ENCODE results near the gene OR2T33. TPM values are rescaled to one million over a fixed set of nuclear protein-coding genes. Genes with fewer than 3 reads are reported as not detected.

OR2T33 gene
- total and polyA plus RNA-seq, 2 experiments from 2014 or later = not detected

- WGBS, 2 experiments (ENCODE audit: low coverage in 1 of 2, low lambda C conversion rate in 2 of 2, missing lambda C conversion rate in 2 of 2) = 16 to 33% methylated on average over 1 of the region's 1 CpG
- no peaks in the 10 kb centered on the region for H3F3A ChIP-seq (ENCODE audit: insufficient read depth)
- in situ Hi-C loops (cut with MboI) = no loop called here
- no peaks in the 10 kb centered on the region for H3K9me2 ChIP-seq (ENCODE audit: insufficient read depth)
- no peak overlapping the region for H2AFZ ChIP-seq
- H3K9ac ChIP-seq = no peak overlapping the region
- no peaks in the 10 kb centered on the region for H3K79me2 ChIP-seq (ENCODE audit: insufficient read depth)
- TF ChIP-seq EZH2phosphoT487 (IDR thresholded peaks at IDR 0.05; ENCODE audit: insufficient read depth, low read depth) = no peak
- TF ChIP-seq EZH2 (IDR thresholded peaks at IDR 0.05; ENCODE audit: insufficient read depth, poor library complexity, severe bottlenecking) = no peak
- H3K4me2 ChIP-seq (ENCODE audit: unreplicated experiment) = no peak overlapping the region
- no peaks in the 10 kb centered on the region for H3K36me3 ChIP-seq (ENCODE audit: low read depth)
- no peak for DNase-seq
- H4K20me1 ChIP-seq (ENCODE audit: insufficient read depth) = no peaks in the 10 kb centered on the region
- no peaks in the 10 kb centered on the region for H3K27me3 ChIP-seq (replicated peaks; ENCODE audit: insufficient read depth)
- no peaks in the 10 kb centered on the region for H3K4me1 ChIP-seq (ENCODE audit: insufficient read depth)
- H3K27ac ChIP-seq = no peak overlapping the region
- H3K4me3 ChIP-seq = no peak overlapping the region
- H3K9me3 ChIP-seq (ENCODE audit: low read depth) = no peaks in the 10 kb centered on the region
Measured at GRCh38 chr1:248225537-248225936, 52.2 kb downstream of the OR2T33 start.

Other genes with a start within 250 kb of the OR2T33 start
- not detected in 2 replicates for gene OR2L2, start 247.9 kb downstream of the OR2T33 start, total RNA-seq (2014; rRNA removed; shearing (Covaris generic))
- gene OR2L2, start 247.9 kb downstream of the OR2T33 start, polyA plus RNA-seq (2016; fragmentation: Nextera tagmentation; extraction: Ambion mirVana) = not detected in 2 replicates
- not detected in 2 replicates for gene OR2L3, start 231.1 kb downstream of the OR2T33 start, total RNA-seq (2014; rRNA removed; shearing (Covaris generic))
- not detected in 2 replicates for gene OR2L3, start 231.1 kb downstream of the OR2T33 start, polyA plus RNA-seq (2016; fragmentation: Nextera tagmentation; extraction: Ambion mirVana)
- not detected in 2 replicates for gene OR2L13, start 182.8 kb downstream of the OR2T33 start, total RNA-seq (2014; rRNA removed; shearing (Covaris generic))
- gene OR2L13, start 182.8 kb downstream of the OR2T33 start, polyA plus RNA-seq (2016; fragmentation: Nextera tagmentation; extraction: Ambion mirVana) = not detected in 2 replicates
- not detected in 2 replicates for gene OR2M5, start 132.8 kb downstream of the OR2T33 start, total RNA-seq (2014; rRNA removed; shearing (Covaris generic))
- gene OR2M5, start 132.8 kb downstream of the OR2T33 start, polyA plus RNA-seq (2016; fragmentation: Nextera tagmentation; extraction: Ambion mirVana) = not detected in 2 replicates
- not detected in 2 replicates for gene OR2M2, start 103.2 kb downstream of the OR2T33 start, total RNA-seq (2014; rRNA removed; shearing (Covaris generic))
- not detected in 2 replicates for gene OR2M2, start 103.2 kb downstream of the OR2T33 start, polyA plus RNA-seq (2016; fragmentation: Nextera tagmentation; extraction: Ambion mirVana)
- not detected in 2 replicates for gene OR2M3, start 80.7 kb downstream of the OR2T33 start, total RNA-seq (2014; rRNA removed; shearing (Covaris generic))
- gene OR2M3, start 80.7 kb downstream of the OR2T33 start, polyA plus RNA-seq (2016; fragmentation: Nextera tagmentation; extraction: Ambion mirVana) = not detected in 2 replicates
- not detected in 2 replicates for gene OR2M4, start 46.6 kb downstream of the OR2T33 start, total RNA-seq (2014; rRNA removed; shearing (Covaris generic))
- not detected in 2 replicates for gene OR2M4, start 46.6 kb downstream of the OR2T33 start, polyA plus RNA-seq (2016; fragmentation: Nextera tagmentation; extraction: Ambion mirVana)
- gene OR2T12, start 25.4 kb upstream of the OR2T33 start, total RNA-seq (2014; rRNA removed; shearing (Covaris generic)) = not detected in 2 replicates
- not detected in 2 replicates for gene OR2T12, start 25.4 kb upstream of the OR2T33 start, polyA plus RNA-seq (2016; fragmentation: Nextera tagmentation; extraction: Ambion mirVana)
- not detected in 2 replicates for gene OR2M7, start 46.6 kb upstream of the OR2T33 start, total RNA-seq (2014; rRNA removed; shearing (Covaris generic))
- not detected in 2 replicates for gene OR2M7, start 46.6 kb upstream of the OR2T33 start, polyA plus RNA-seq (2016; fragmentation: Nextera tagmentation; extraction: Ambion mirVana)
- not detected in 2 replicates for gene OR14C36, start 70.8 kb upstream of the OR2T33 start, total RNA-seq (2014; rRNA removed; shearing (Covaris generic))
- not detected in 2 replicates for gene OR14C36, start 70.8 kb upstream of the OR2T33 start, polyA plus RNA-seq (2016; fragmentation: Nextera tagmentation; extraction: Ambion mirVana)
- not detected in 2 replicates for gene OR2T4, start 83.7 kb upstream of the OR2T33 start, total RNA-seq (2014; rRNA removed; shearing (Covaris generic))
- gene OR2T4, start 83.7 kb upstream of the OR2T33 start, polyA plus RNA-seq (2016; fragmentation: Nextera tagmentation; extraction: Ambion mirVana) = not detected in 2 replicates
- gene OR2T6, start 97.8 kb upstream of the OR2T33 start, total RNA-seq (2014; rRNA removed; shearing (Covaris generic)) = not detected in 2 replicates
- gene OR2T6, start 97.8 kb upstream of the OR2T33 start, polyA plus RNA-seq (2016; fragmentation: Nextera tagmentation; extraction: Ambion mirVana) = not detected in 2 replicates
- not detected in 2 replicates for gene OR2T1, start 125.1 kb upstream of the OR2T33 start, total RNA-seq (2014; rRNA removed; shearing (Covaris generic))
- not detected in 2 replicates for gene OR2T1, start 125.1 kb upstream of the OR2T33 start, polyA plus RNA-seq (2016; fragmentation: Nextera tagmentation; extraction: Ambion mirVana)
- gene OR2T2, start 167.7 kb upstream of the OR2T33 start, total RNA-seq (2014; rRNA removed; shearing (Covaris generic)) = not detected in 2 replicates
- gene OR2T2, start 167.7 kb upstream of the OR2T33 start, polyA plus RNA-seq (2016; fragmentation: Nextera tagmentation; extraction: Ambion mirVana) = not detected in 2 replicates
- not detected in 2 replicates for gene OR2T3, start 195.4 kb upstream of the OR2T33 start, total RNA-seq (2014; rRNA removed; shearing (Covaris generic))
- not detected in 2 replicates for gene OR2T3, start 195.4 kb upstream of the OR2T33 start, polyA plus RNA-seq (2016; fragmentation: Nextera tagmentation; extraction: Ambion mirVana)
- not detected in 2 replicates for gene OR2T5, start 210.6 kb upstream of the OR2T33 start, total RNA-seq (2014; rRNA removed; shearing (Covaris generic))
- not detected in 2 replicates for gene OR2T5, start 210.6 kb upstream of the OR2T33 start, polyA plus RNA-seq (2016; fragmentation: Nextera tagmentation; extraction: Ambion mirVana)
- not detected in 2 replicates for gene OR2G6, start 230.1 kb upstream of the OR2T33 start, total RNA-seq (2014; rRNA removed; shearing (Covaris generic))
- gene OR2G6, start 230.1 kb upstream of the OR2T33 start, polyA plus RNA-seq (2016; fragmentation: Nextera tagmentation; extraction: Ambion mirVana) = not detected in 2 replicates

All from GM23248 (cell line).